Fibroblast of the conjunctiva (primary cell): Measurements from ENCODE around the gene SYT8.

Experiments used
- DNase-seq: peaks from one replicate; pipeline ENCODE4 v3.0.0-alpha.2; 2010; ENCODE audit warnings: low read depth

SYT8 gene

DNA sequence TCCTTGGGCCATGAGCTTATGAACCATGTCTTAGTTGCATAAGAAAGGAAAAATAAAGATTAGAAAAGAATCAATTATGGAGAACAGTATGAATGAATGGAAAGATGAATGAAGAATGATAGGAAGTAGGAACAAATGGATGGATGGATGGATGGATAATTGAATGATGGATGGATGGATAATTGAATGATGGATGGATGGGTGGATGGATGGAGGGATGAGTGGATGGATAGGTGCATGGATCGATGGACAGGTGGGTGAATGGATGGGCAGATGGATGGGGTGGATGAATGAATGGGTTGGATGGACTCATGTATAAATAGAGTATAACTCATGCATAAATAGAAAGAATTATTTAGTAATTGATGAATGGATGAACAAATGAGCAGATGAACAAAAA is 25.3 kb downstream of the SYT8 start:
- DNase-seq = no peak

GRCh38 chr11:1861435-1862411 is 26.9 kb downstream of the SYT8 start:
- DNase-seq = no peak

- DNase-seq = no peak
These were observed 28.0 kb downstream of the SYT8 start for GRCh38 chr11:1862588-1863351.

GRCh38 chr11:1863352-1864216 is 28.8 kb downstream of the SYT8 start:
- DNase-seq = peak; percentile 79

- DNase-seq = no peak
These were observed 29.4 kb downstream of the SYT8 start for GRCh38 chr11:1864231-1864630.

DNA sequence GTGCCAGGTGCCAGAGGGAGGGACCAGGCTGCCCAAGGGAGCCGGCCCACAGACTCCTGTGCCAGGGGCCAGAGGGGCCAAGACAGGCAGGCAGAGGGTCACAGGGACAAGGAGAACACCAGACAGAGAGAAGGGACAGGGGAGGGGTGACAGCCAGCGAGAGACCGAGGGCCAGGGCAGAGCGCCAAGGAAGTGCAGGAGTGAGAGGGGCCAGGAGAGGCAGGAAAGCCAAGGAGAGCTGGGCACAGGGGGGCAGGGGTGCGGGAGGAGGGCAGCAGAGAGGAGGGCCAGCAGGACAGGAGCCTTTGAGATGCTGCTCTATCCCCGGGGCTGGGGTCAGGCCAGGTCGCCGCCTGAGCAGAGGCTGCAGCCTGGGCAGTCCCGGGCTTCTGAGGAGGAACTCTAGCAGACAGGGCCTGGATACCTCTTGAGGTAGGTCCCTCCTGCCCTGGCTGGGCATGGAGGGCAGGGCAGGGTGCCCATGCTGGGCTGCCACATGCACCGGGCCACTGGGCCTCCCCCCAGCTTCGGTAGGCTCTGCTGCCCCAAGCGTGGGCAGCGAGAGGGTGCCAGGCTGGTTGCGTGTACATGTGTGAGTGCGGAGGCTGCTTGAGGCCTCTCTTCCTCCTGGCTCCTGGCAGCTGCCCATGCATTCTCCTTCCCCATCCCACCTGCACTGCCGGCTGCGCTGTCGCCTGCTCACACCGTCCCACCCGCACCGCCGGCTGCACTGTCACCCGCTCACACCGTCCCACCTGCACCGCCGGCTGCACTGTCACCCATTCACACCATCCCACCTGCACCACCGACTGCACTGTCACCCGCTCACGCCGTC is 30.3 kb downstream of the SYT8 start:
- DNase-seq = no peak

DNA sequence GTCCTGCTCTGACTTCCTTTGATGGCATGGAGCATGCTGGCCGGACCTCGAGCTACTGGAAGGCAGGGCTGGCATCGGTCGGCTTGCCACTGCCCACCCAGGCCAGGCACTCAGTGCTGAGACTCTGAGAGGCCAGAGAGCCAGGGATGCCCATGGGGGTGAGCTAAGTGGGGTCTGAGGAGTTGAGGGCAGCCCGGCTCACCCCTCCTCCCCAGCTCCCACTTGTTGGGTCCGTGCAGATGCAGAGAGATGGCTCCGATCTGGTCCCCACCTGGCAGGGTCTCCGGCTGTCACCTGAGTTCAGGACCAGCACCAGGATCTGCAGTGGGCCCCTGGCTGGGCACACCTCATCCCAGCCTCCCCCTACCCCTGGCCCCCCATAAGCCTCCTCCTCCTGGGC is 31.4 kb downstream of the SYT8 start:
- DNase-seq = no peak

DNA sequence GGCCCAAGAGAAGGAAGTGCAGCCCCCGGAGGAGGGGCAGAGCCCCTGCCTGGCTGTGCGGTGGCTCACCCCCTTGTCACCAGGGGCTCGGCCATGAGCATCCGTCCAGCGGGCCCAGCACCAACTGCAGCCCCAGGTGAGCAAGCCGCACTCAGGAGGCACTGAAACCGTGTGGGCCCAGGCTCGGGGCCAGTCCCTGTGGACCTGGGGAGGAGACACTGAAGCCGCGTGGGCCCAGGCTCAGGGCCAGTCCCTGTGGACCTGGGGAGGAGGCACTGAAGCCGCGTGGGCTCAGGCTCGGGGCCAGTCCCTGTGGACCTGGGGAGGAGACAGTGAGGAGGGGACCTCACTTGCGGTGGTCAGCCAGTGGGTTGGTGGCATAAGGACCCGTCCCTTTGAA is 32.0 kb downstream of the SYT8 start:
- DNase-seq = no peak

DNA sequence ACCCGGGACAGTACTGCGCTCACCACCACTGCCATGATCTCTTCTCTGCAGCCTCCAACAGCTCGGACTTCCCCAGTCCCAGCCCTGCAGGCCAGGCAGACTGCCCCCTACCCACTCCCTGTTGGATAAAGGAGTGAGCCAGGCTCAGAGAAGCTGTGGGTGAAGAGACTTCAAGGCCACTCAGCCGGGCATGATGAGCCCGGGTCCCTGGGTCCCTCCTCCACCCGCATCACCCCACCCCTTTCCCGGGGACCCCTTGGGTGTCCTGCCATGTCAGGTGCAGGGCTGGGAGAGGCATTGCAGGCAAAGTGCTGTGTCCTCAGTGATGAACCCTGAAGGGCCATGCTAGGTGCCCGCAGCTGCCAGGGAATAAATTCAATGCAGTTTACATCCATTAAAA is 32.6 kb downstream of the SYT8 start:
- no peak for DNase-seq

DNA sequence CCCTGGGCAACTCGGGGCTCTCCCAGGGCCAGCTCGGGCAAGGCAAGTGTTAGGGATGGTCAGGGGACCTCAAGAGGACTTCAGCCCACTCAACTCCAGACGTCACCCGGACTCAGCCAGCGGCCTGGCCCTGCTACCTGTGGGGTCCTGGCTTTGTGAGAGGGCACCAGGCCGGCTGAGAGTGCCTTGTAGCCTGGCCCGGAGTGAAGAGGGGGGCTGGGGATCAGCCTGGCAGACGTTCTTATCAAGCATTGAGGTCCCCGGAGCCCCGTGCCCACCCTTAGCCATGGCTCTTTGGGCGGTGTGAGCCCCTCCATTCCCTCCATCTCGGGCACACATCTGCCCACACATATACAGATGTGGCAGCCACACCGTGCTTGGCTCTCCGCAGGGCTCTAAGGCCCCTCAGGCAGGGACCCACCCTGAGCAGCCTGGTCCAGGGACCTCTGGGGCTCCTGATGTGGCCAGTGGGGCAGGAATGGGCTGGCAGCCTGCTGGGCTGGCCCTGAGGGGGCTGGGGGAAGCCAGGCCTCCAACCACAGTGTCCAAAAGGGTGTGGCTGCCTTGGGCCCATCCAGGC is 33.4 kb downstream of the SYT8 start:
- no peak for DNase-seq

DNA sequence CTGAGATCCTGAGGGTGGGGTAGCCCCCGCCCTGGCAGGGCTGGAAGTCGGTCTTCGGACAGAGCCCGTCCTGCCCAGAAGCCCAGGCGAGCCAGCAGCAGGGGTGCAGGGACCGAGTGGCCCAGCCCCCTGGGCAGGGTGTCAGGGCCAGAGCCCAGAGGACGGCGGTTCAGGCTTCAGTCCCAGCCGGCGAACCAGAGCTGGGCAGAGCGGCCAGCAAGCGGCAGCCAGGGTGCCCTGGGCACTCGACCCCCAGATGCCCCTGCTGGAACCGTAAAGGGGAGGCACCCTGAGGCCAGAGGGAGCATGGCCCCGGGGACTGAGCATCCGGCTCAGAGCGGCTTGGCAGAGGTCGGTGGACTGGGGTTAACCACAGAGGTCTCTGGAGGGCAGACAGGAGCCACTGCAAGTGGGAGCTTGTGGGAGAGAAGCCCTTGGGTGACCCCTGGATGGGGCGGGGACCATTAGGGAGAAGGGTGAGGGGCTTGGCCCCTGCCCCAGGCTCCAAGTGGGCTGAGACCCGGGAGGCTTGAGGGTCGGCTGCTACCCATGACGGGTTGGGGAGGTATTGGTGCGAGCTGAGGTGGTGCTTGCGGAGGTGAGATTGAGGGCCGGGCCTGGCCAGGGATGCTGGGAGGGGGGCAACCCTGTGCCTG is 34.0 kb downstream of the SYT8 start:
- no peak for DNase-seq

DNA sequence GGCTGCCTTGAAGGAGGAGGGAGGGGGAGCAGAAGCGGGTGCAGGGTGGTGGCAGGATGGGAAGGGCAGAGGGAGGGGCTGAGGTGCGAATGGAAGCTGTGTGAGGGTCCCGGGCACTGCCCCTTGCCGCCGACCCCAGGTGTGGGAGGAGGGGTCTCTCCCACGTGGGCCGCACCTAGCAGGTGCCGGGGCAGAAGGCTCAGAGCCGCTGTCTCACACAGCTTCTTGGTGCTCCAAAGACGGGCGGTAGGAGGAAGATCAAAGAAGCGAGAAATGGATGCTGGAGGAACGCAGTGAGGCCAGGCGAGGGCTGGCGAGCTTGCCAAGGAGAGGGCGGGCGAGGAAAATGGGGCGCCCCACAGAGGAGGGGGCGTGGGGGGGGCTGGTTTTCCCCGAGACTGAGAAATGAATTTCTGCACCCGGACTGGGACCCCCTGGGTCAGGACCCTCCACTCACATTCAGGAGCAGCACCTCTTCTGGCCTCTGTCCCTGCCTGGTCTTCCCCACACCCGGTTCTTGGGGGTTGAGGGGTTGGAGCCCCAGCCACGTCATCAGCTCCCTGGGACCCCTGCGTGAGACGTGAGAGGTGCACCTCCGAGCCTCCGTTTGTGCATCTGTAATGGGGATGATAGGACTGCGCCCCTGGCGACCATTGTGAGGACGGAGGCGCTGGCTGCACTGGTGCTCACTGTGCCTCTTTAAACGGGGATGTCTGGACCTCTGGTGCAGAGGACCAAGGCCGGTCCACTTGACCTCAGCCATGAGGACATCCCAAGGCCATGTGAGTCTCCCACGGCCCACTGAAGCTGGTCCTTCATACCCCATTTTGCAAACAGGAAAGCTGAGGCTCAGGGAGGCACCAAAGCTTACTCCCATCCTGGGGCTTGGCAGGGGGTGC is 34.9 kb downstream of the SYT8 start:
- no peak for DNase-seq

DNA sequence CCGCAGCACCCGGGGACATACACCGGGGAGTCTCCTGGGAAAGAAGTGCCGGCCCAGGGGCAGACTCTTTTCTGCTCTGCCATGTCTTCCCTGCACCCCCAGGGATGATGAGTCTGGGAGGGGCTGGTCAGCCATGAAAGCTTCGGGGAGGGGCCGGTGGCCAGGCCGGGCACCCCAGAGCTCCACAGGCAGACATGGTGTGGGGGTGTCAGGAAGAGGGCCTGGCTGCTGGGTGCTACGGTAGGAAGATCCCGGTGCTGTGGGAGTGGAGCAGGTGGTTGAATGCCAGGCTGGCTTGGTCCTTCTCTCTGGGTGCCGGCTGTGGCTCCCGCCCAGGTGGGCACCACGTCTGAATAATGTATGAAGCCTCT is 35.5 kb downstream of the SYT8 start:
- DNase-seq = no peak

DNA sequence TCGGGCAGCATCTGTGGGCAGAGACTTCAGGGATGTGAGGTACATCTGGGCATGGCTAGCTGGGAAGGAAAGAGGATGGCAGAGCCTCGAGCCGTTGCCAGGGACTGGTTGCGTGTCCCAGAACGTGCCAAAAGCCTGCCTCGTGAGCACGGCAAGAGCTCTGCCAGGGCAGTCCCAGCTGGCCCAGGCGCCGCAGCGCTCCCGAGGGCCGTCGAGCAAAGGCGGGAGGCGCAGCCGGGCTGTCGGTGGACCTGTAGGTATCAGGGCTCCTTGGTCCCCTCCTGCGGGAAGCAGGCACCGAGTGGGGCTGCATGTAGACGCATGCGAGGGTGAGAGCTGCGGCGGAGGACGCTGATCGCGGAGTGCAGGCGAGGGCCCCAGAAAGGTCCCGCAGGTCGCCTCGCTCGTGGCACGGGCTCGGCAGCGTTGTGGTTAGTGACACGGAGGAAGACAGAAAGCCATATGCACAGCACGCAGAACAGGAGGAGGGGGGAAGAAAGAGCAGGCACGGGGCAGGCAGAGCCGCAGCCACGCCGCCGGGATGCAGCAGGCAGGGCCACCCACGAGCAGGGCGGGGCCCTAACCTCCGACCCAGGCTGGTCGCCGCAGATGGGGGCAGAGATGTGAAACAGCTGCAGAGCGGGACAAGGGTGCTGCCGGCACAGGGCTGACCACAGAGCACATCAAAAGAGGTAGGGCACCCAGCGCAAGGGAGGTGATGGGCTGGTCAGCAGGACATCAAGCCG is 36.1 kb downstream of the SYT8 start:
- DNase-seq = no peak

- no peak for DNase-seq
These were observed 36.7 kb downstream of the SYT8 start for GRCh38 chr11:1871531-1871930.

- DNase-seq = no peak
These were observed 37.6 kb downstream of the SYT8 start for GRCh38 chr11:1872267-1872985.

GRCh38 chr11:1873048-1873812 is 38.4 kb downstream of the SYT8 start:
- peak; percentile 76 for DNase-seq
